Lower lobe of right lung (tissue), 2 donors: Measurements from ENCODE around the gene TEPSIN. TPM values are rescaled to one million over a fixed set of nuclear protein-coding genes. Genes with fewer than 3 reads are reported as not detected.

Experiments used
- ATAC-seq, 2 donors: fragments of 200-7000 bp; cut with Tn5 transposase; one replicate each; pipeline ENCODE4 v1.9.1; 2020 to 2022; ENCODE audit warnings: mild to moderate bottlenecking in 2 of 2, moderate library complexity in 2 of 2
- DNase-seq: peaks from one replicate; pipeline ENCODE4 v3.0.0-alpha.2; 2020
- H3K27ac ChIP-seq: fragments of 200-600 bp; one replicate; pipeline ENCODE4 v1.8.0; 2022
- H3K27me3 ChIP-seq: fragments of 200-600 bp; one replicate; pipeline ENCODE4 v1.8.0; 2022; ENCODE audit warnings: low read depth
- H3K36me3 ChIP-seq: fragments of 200-600 bp; one replicate; pipeline ENCODE4 v1.8.0; 2022; ENCODE audit warnings: mild to moderate bottlenecking
- H3K4me1 ChIP-seq: fragments of 200-600 bp; one replicate; pipeline ENCODE4 v1.8.0; 2022
- H3K4me3 ChIP-seq: fragments of 200-600 bp; one replicate; pipeline ENCODE4 v1.8.0; 2022; ENCODE audit warnings: mild to moderate bottlenecking
- H3K9me3 ChIP-seq: fragments of 200-600 bp; one replicate; pipeline ENCODE4 v1.8.0; 2022
- CTCF ChIP-seq: fragments of 200-600 bp; IDR thresholded peaks from one replicate; pipeline ENCODE4 v1.8.0; 2022; ENCODE audit warnings: antibody characterized with exemption, mild to moderate bottlenecking
- intact Hi-C: fragments of 100-400 bp; cut with DNase I; formaldehyde crosslinking; loops from one replicate; pipeline ENCODE4 v1.11.0; 2022
- total RNA-seq: library from RNA; stranded (reverse); fragmentation: NEBNext Ultra II Directional; extraction: Animal tissue kit (Norgen Biotek cat#: 25700); gene quantifications from one replicate; pipeline ENCODE4 v1.2.1, GENCODE V29; 2021
- donor health status: DM: no; HTN: yes; CAD: no; lungs with severe emphysema.

TEPSIN gene
- total RNA-seq, 1 donor from 2014 or later, result 43.2 TPM

DNA sequence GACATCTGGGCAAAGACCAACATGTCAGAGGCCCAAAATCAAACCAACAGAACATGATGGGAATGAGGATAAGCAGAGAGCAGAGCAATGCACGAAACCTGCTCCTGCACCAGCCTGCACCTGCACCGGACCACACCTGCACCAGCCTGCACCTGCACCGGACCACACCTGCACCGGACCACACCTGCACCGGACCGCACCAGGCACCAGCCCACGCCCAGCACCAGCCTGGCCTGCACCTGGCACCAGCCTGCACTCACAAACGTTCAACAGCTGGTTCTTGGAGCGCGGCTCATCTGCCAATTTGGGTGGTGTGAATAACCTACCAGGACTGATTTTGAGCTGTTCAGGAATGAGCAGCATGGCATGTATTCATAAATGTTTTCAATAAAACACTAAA is 34.3 kb downstream of the TEPSIN start:
- no peaks in the 10 kb centered on the region for H3K36me3 ChIP-seq
- no peak for TF ChIP-seq CTCF
- H3K27me3 ChIP-seq, result no peaks in the 10 kb centered on the region
- ATAC-seq (no peak), DNase-seq (no peak)
- no peaks in the 10 kb centered on the region for H3K4me1 ChIP-seq
- H3K9me3 ChIP-seq, result no peaks in the 10 kb centered on the region
- no peak overlapping the region for H3K4me3 ChIP-seq
- intact Hi-C loops, result no loop called here
- H3K27ac ChIP-seq, result no peak overlapping the region

DNA sequence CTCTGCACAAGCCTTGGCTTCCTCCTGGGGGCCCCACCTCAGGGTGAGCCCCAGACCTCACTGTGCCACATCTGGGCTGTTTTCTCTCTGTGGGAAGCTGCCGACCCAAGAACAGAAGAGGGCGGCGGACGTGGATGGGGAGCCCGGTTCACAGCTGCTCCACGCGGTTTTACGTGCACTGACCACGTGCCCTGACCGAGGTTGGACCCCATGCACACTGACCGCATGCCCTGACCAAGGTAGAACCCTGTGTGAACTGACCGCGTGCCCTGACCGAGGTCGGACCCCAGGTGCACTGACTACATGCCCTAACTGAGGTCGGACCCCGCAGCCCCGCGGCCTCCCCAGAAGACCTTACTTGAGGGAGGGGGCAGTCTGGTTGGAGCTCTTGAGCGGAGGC is 35.7 kb downstream of the TEPSIN start:
- peaks cover 9% of the 10 kb centered on the region for H3K4me1 ChIP-seq
- no peak overlapping the region for H3K4me3 ChIP-seq
- intact Hi-C loops, result no loop called here
- H3K36me3 ChIP-seq, result peaks cover 9% of the 10 kb centered on the region
- no peaks in the 10 kb centered on the region for H3K27me3 ChIP-seq
- no peak for TF ChIP-seq CTCF
- no peak for DNase-seq
- no peaks in the 10 kb centered on the region for H3K9me3 ChIP-seq
- no peak for ATAC-seq
- H3K27ac ChIP-seq, result no peak overlapping the region

DNA sequence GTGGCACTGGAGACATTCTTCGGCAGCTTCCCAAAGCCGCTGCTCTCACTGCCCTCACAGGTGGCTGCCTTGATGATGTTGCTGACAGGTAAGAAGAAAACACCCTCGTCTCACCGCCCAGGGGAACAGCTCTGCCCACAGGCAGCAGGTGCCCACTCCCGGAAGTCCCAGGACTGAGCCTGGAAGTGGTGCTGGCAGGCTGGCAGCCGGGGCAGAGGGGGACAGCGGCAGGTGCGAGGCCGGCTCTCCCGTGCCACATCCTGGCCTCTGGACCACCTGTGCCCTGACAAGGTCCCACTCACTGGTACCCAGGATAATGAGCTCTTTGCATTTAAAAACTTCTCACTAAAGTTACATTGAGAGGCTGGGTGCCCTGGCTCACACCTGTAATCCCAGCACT is 36.5 kb downstream of the TEPSIN start:
- TF ChIP-seq CTCF, result no peak
- intact Hi-C loops, result no loop called here
- Histone ChIP-seq H3K4me1 (peaks cover 12% of the 10 kb centered on the region), H3K36me3 (peaks cover 9% of the 10 kb centered on the region), H3K4me3 (no peak overlapping the region), H3K27ac (no peak overlapping the region), H3K27me3 (no peaks in the 10 kb centered on the region), H3K9me3 (no peaks in the 10 kb centered on the region)
- DNase-seq, result no peak
- no peak for ATAC-seq

DNA sequence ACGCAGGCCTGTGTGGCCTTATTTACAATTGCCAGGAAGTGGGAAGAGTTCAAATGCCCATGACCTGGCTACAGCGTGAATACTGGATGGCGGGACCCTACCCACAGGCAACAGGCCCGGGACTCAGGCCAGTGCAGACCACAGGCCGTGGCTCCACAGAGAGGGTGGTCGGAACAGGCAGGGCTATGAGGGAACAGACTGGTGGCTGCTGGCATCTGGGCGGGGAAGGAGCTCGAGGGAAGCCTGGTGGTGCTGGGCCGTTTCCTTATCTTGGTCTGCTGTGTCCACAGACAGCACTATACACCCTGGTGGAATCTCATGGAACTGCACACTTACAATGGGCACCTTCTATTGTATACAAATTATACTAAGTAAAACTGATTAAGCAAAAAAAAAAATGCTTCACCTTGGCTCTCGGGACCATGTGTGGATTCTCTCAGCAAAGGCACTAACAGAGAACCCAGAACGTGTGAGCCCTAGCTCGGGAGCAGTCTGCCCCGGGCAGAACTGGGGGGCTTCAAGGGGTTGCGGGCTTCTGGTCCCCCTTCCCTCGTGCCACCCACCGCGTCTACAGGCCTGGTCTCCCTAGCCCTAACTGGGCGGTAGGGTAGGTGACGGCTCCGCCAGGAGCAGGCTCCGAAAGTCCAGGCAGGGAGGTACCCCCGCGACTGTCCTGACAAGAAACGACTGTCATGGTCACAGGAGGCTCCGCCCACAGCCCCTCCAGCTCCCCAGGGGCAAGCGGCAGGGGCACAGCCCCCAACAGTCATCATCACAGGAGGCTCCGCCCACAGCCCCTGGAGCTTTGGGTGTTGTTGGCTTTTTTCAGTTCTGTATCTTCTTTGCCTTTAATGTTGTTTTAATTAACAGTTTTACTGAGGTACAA is 37.9 kb downstream of the TEPSIN start:
- DNase-seq, result peak; percentile 63
- intact Hi-C loops, result no loop called here
- no peak overlapping the region for H3K27ac ChIP-seq

DNA sequence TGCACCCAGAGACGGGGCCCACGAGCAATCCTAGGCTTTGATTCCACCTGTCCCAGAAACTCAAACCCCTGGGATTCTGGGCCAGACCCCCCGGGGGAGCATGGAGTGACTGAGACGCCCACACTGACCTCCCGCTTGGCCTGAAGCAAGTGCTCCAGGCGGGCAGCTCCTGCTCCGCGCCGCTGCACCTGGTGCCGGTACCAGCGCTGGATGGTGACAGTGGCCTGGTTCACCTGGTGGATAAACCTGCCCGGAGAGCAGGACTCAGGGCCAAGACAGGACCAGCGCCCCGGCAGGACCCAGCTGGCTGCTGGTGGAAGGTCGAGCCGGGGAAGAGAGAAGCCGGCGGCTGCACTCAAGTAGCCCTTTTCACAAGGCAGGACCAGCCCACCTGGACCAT is 38.7 kb downstream of the TEPSIN start:
- intact Hi-C loops, result no loop called here
- no peak for DNase-seq
- Histone ChIP-seq H3K27me3 (no peaks in the 10 kb centered on the region), H3K4me1 (peaks cover 20% of the 10 kb centered on the region), H3K36me3 (peaks cover 11% of the 10 kb centered on the region), H3K4me3 (no peak overlapping the region), H3K27ac (no peak overlapping the region), H3K9me3 (no peaks in the 10 kb centered on the region)
- no peak for TF ChIP-seq CTCF
- ATAC-seq, result no peak

More for the DNA sequence above, 37.9 kb downstream of the TEPSIN start:
- ATAC-seq, result peak; percentile 68 to 77
- no peaks in the 10 kb centered on the region for H3K9me3 ChIP-seq
- H3K4me1 ChIP-seq, result peaks cover 20% of the 10 kb centered on the region
- peak; percentile 64 for TF ChIP-seq CTCF
- peaks cover 9% of the 10 kb centered on the region for H3K36me3 ChIP-seq
- no peaks in the 10 kb centered on the region for H3K27me3 ChIP-seq
- no peak overlapping the region for H3K4me3 ChIP-seq
